IMR-90 (cell line): ENCODE measurements around the gene ZGRF1. TPM values are rescaled to one million over a fixed set of nuclear protein-coding genes. Genes with fewer than 3 reads are reported as not detected.

ENCODE experiments used
- ATAC-seq: fragments of 200-7000 bp; cut with Tn5 transposase; 2 replicates; pipeline ENCODE4 v1.9.1; 2020; ENCODE audit warnings: low read depth, mild to moderate bottlenecking, moderate library complexity
- BruUV-seq: library from RNA; stranded (reverse); fragments of 400-500 nt; replicated peaks from 2 replicates; lab custom pipeline; 2021; lab: Mats Ljungman, UMichigan
- CTCF ChIA-PET: fragments of 300-600 bp; formaldehyde crosslinking; extraction: SDS; loops from one replicate; lab custom pipeline; 2021; ENCODE audit warnings: antibody characterized with exemption; lab: Yijun Ruan, JAX
- POLR2A ChIA-PET: fragments of 300-600 bp; sonication (Branson Sonifier 250); formaldehyde crosslinking; loops from one replicate; lab custom pipeline; 2022; ENCODE audit warnings: antibody characterized with exemption; ENCODE audit not compliant: unreplicated experiment; lab: Charles Lee
- DNase-seq: peaks from one replicate; pipeline ENCODE4 v3.0.0; 2013
- H2AFZ ChIP-seq: replicated peaks from 2 replicates; pipeline ENCODE3; 2013; ENCODE audit warnings: low read length, mild to moderate bottlenecking; ENCODE audit not compliant: poor library complexity
- H2AK5ac ChIP-seq: 2 replicates; pipeline ENCODE4 v1.6.1; 2013; ENCODE audit warnings: low read depth, low read length, inconsistent platforms
- H2AK9ac ChIP-seq: replicated peaks from 2 replicates; pipeline ENCODE3; 2013; ENCODE audit warnings: mild to moderate bottlenecking, low read depth, low read length, moderate library complexity; ENCODE audit not compliant: poor library complexity
- H2BK120ac ChIP-seq: 2 replicates; pipeline ENCODE4 v1.6.1; 2013; ENCODE audit warnings: low read depth, low read length, inconsistent platforms
- H2BK15ac ChIP-seq: 3 replicates; pipeline ENCODE4 v1.6.1; 2013; ENCODE audit warnings: low read depth, low read length, inconsistent platforms
- H2BK20ac ChIP-seq: 2 replicates; pipeline ENCODE4 v1.6.1; 2013; ENCODE audit warnings: low read depth, mild to moderate bottlenecking, inconsistent platforms, low read length, moderate library complexity
- H2BK5ac ChIP-seq: 2 replicates; pipeline ENCODE4 v1.6.1; 2013; ENCODE audit warnings: mild to moderate bottlenecking, low read depth, low read length, inconsistent platforms; ENCODE audit not compliant: poor library complexity, severe bottlenecking
- H3K14ac ChIP-seq: replicated peaks from 2 replicates; pipeline ENCODE4 v1.6.1; 2013; ENCODE audit warnings: low read depth, low read length, inconsistent platforms
- H3K18ac ChIP-seq: 2 replicates; pipeline ENCODE4 v1.6.1; 2013; ENCODE audit warnings: low read depth, low read length, control low read depth
- H3K23ac ChIP-seq: 2 replicates; pipeline ENCODE4 v1.6.1; 2013; ENCODE audit warnings: low read depth, low read length, inconsistent platforms
- H3K27ac ChIP-seq: 2 replicates; pipeline ENCODE4 v1.5.1; 2013; ENCODE audit warnings: mild to moderate bottlenecking, control low read depth, low read length; ENCODE audit not compliant: insufficient read depth
- H3K27me3 ChIP-seq: 2 replicates; pipeline ENCODE4 v1.6.1; 2013; ENCODE audit warnings: low read length; ENCODE audit not compliant: control insufficient read depth, insufficient read depth
- H3K36me3 ChIP-seq: 2 replicates; pipeline ENCODE4 v1.6.1; 2013; ENCODE audit warnings: low read length, mixed read lengths; ENCODE audit not compliant: control insufficient read depth, insufficient read depth
- H3K4ac ChIP-seq: 2 replicates; pipeline ENCODE4 v1.6.1; 2013; ENCODE audit warnings: low read depth, low read length, inconsistent platforms
- H3K4me1 ChIP-seq: 2 replicates; pipeline ENCODE4 v1.6.1; 2013; ENCODE audit warnings: low read length, mixed read lengths; ENCODE audit not compliant: control insufficient read depth, insufficient read depth
- H3K4me2 ChIP-seq: 2 replicates; pipeline ENCODE4 v1.6.1; 2013; ENCODE audit warnings: low read depth, mild to moderate bottlenecking, control low read depth, low read length, moderate library complexity
- H3K4me3 ChIP-seq: 2 replicates; pipeline ENCODE4 v1.5.1; 2013; ENCODE audit warnings: low read depth, mild to moderate bottlenecking, control low read depth, low read length, moderate library complexity; ENCODE audit not compliant: insufficient read depth
- H3K56ac ChIP-seq: 2 replicates; pipeline ENCODE4 v1.6.1; 2013; ENCODE audit warnings: low read length, inconsistent platforms; ENCODE audit not compliant: insufficient read depth; ENCODE audit errors: extremely low read depth
- H3K79me1 ChIP-seq, 2 experiments: 2 replicates each; pipeline ENCODE4 v1.6.1; 2013; ENCODE audit warnings: low read length in 2 of 2, inconsistent platforms in 1 of 2, low read depth in 1 of 2
- H3K9ac ChIP-seq: 2 replicates; pipeline ENCODE4 v1.6.1; 2013; ENCODE audit warnings: low read depth, low read length, control low read depth
- H3K9me1 ChIP-seq: 2 replicates; pipeline ENCODE4 v1.6.1; 2013; ENCODE audit warnings: low read length, inconsistent platforms; ENCODE audit not compliant: insufficient read depth
- H3K9me3 ChIP-seq: 2 replicates; pipeline ENCODE4 v1.6.1; 2013; ENCODE audit warnings: low read length; ENCODE audit not compliant: control insufficient read depth, insufficient read depth
- H4K20me1 ChIP-seq: 2 replicates; pipeline ENCODE4 v1.6.1; 2013; ENCODE audit warnings: low read length, inconsistent platforms; ENCODE audit not compliant: insufficient read depth
- H4K5ac ChIP-seq: 2 replicates; pipeline ENCODE4 v1.6.1; 2013; ENCODE audit warnings: mild to moderate bottlenecking, low read depth, low read length, control low read depth
- H4K8ac ChIP-seq, 2 experiments: 2 replicates each; pipeline ENCODE4 v1.6.1; 2013; ENCODE audit warnings: low read depth in 2 of 2, low read length in 2 of 2, control low read depth in 1 of 2, inconsistent platforms in 1 of 2
- H4K91ac ChIP-seq: 2 replicates; pipeline ENCODE4 v1.6.1; 2013; ENCODE audit warnings: low read depth, low read length, inconsistent platforms; ENCODE audit not compliant: insufficient read depth
- BHLHE40 ChIP-seq: fragments of 150-350 bp; IDR thresholded peaks from 2 replicates; pipeline ENCODE4 v1.6.1; 2016; ENCODE audit warnings: mild to moderate bottlenecking, low read depth, low read length
- CEBPB ChIP-seq: IDR thresholded peaks from 2 replicates; pipeline ENCODE4 v1.6.1; 2012; ENCODE audit warnings: low read depth, low read length, improper control_type of control experiment
- CHD1 ChIP-seq: IDR thresholded peaks from 2 replicates; pipeline ENCODE4 v1.6.1; 2012; ENCODE audit warnings: low read depth, low read length, improper control_type of control experiment
- FOS ChIP-seq: fragments of 150-350 bp; IDR thresholded peaks from 2 replicates; pipeline ENCODE4 v1.6.1; 2016; ENCODE audit warnings: low read depth, low read length
- MXI1 ChIP-seq: IDR thresholded peaks from 2 replicates; pipeline ENCODE4 v1.6.1; 2012; ENCODE audit warnings: low read depth, mild to moderate bottlenecking, low read length, moderate library complexity, borderline replicate concordance
- NFE2L2 ChIP-seq: fragments of 150-350 bp; IDR thresholded peaks from 2 replicates; pipeline ENCODE4 v1.6.1; 2016; ENCODE audit warnings: low read depth, mild to moderate bottlenecking, low read length
- POLR2A ChIP-seq: IDR thresholded peaks from 2 replicates; pipeline ENCODE4 v1.6.1; 2012; ENCODE audit warnings: mild to moderate bottlenecking, low read depth, low read length
- RCOR1 ChIP-seq: IDR thresholded peaks from 2 replicates; pipeline ENCODE4 v1.6.1; 2012; ENCODE audit warnings: mild to moderate bottlenecking, low read length, improper control_type of control experiment; ENCODE audit not compliant: insufficient replicate concordance
- RFX5 ChIP-seq: IDR thresholded peaks from 2 replicates; pipeline ENCODE4 v1.8.0; 2012; ENCODE audit warnings: low read depth, mild to moderate bottlenecking, low read length, moderate library complexity
- WGBS, 2 experiments: methylation state at CpG; one replicate each; pipeline versions ENCODE4 v1.1.5 to v1.1.7; 2013; ENCODE audit warnings: missing lambda C conversion rate in 2 of 2; ENCODE audit not compliant: insufficient read length in 1 of 2; ENCODE audit errors: extremely low coverage in 2 of 2; 5-methylcytosine and 5-hydroxymethylcytosine counted together
- dilution Hi-C: fragments of 300-500 bp; cut with HindIII; formaldehyde crosslinking; loops from one replicate; pipeline ENCODE4 v1.14.3; 2018; ENCODE audit warnings: low sequenced_read_pairs; ENCODE audit not compliant: unreplicated experiment
- in situ Hi-C: fragments of 300-500 bp; cut with MboI; formaldehyde crosslinking; loops from 3 replicates; pipeline ENCODE4 v1.14.3; 2019; ENCODE audit warnings: low sequenced_read_pairs, inconsistent platforms, mixed read lengths
- intact Hi-C: fragments of 100-400 bp; cut with micrococcal nuclease; formaldehyde crosslinking; loops from 2 replicates; pipeline ENCODE4 v1.10.0; 2022
- polyA plus RNA-seq, 3 experiments: library from polyadenylated mRNA; depleted of rRNA; stranded (reverse); fragments of >200 nt; gene quantifications; 2 replicates each; pipeline ENCODE4 v1.2.3, GENCODE V29; 2012; ENCODE audit warnings: low replicate concordance in 1 of 3
- total RNA-seq: library from RNA; depleted of rRNA; stranded (reverse); fragments of >200 nt; gene quantifications from 2 replicates; pipeline ENCODE4 v1.2.3, GENCODE V29; 2012
- TF ChIP-seq, protein P1 (sequence below): conservative IDR thresholded peaks from 2 replicates; pipeline ENCODE4 v1.5.1; 2012; ENCODE audit warnings: mild to moderate bottlenecking, low read depth, low read length, improper control_type of control experiment

The ZGRF1 gene
- total and polyA plus RNA-seq, 2 of the 4 experiments (the other 2 are of a cell fraction), result 2.8 to 5.6 TPM

DNA sequence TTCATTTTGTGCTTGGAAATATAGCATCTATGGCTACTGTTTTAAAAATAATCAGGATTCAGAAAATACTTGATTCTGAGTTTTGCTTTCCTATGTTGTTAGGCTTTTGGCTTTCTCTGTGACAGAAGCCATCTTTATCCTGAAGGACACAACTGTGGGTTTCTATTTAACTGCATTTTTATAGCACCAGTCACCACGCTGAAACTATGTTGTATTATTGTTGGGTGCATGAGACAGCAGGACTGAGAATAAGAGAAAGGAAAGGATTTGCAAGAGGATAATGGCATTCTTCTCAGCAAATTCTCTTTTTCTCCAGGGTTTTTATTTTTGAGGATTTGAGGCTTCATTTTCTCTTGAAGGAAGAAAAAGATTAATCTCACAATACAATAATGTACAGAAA lies 110.6 kb downstream of the ZGRF1 start:
- no peak overlapping the region for H3K4me2 ChIP-seq

More for the DNA sequence above, 110.6 kb downstream of the ZGRF1 start:
- in situ Hi-C loops, result no loop called here
- WGBS, 2 experiments, result no CpG with 5 or more reads among the region's 1 CpG
- ATAC-seq (peak; percentile 63), DNase-seq (peak; percentile 59)
- Histone ChIP-seq H4K91ac (no peak overlapping the region), H2BK15ac (no peak overlapping the region), H2AK9ac (no peak overlapping the region), H3K9ac (no peak overlapping the region), H3K18ac (no peak overlapping the region), H3K9me1 (no peaks in the 10 kb centered on the region), H3K23ac (no peak overlapping the region), H2BK5ac (no peak overlapping the region), H4K5ac (no peak overlapping the region), H3K4me1 (no peaks in the 10 kb centered on the region; the same call in 1 of the 2 replicates), H4K8ac (no peak overlapping the region), H3K9me3 (peaks cover 13% of the 10 kb centered on the region), H2BK20ac (no peak overlapping the region), H3K27ac (no peak overlapping the region), H3K14ac (no peak overlapping the region), H3K4ac (no peak overlapping the region), H2AFZ (no peak overlapping the region), H3K27me3 (peaks cover 39% of the 10 kb centered on the region), H3K4me3 (no peak overlapping the region), H4K20me1 (no peaks in the 10 kb centered on the region), H3K36me3 (no peaks in the 10 kb centered on the region), H2BK120ac (no peak overlapping the region), H2AK5ac (no peak overlapping the region), H3K56ac (no peak overlapping the region), H3K79me1 (no peaks in the 10 kb centered on the region)
- BruUV-seq, result no TSS peak
- TF ChIP-seq FOS (no peak), CHD1 (no peak), MXI1 (no peak), BHLHE40 (no peak), RCOR1 (no peak), CEBPB (no peak), RFX5 (no peak), NFE2L2 (no peak), POLR2A (no peak)
- TF ChIP-seq, protein P1, sequence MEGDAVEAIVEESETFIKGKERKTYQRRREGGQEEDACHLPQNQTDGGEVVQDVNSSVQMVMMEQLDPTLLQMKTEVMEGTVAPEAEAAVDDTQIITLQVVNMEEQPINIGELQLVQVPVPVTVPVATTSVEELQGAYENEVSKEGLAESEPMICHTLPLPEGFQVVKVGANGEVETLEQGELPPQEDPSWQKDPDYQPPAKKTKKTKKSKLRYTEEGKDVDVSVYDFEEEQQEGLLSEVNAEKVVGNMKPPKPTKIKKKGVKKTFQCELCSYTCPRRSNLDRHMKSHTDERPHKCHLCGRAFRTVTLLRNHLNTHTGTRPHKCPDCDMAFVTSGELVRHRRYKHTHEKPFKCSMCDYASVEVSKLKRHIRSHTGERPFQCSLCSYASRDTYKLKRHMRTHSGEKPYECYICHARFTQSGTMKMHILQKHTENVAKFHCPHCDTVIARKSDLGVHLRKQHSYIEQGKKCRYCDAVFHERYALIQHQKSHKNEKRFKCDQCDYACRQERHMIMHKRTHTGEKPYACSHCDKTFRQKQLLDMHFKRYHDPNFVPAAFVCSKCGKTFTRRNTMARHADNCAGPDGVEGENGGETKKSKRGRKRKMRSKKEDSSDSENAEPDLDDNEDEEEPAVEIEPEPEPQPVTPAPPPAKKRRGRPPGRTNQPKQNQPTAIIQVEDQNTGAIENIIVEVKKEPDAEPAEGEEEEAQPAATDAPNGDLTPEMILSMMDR, result no peak
- CTCF ChIA-PET, result no interaction called here
- intact Hi-C loops, result no loop called here
- dilution Hi-C loops, result no loop called here
- POLR2A ChIA-PET, result no interaction called here
